ENCODE measurements around the gene CLDN2. TPM values are rescaled to one million over a fixed set of nuclear protein-coding genes. Genes with fewer than 3 reads are reported as not detected.

Gene CLDN2
- polyA plus RNA-seq, 1 of the 3 experiments (the other 2 are of a cell fraction), result 0.36 TPM

GRCh38 chrX:106894392-106894909, 25.8 kb upstream of the CLDN2 start:
- ChIA-PET CTCF (interaction anchor here (0.7 to 5.0 kb wide), 32 partner anchors 10 to 1000 kb away, joined by 3 to 35 read pairs (median 4); partner anchors contain the start of genes CLDN2 and RIPPLY1), POLR2A (no interaction called here)

GRCh38 chrX:106894978-106895452, 25.2 kb upstream of the CLDN2 start:
- Histone ChIP-seq H2AFZ (ENCODE audit: low read depth) (no peak overlapping the region; the same call in 1 of the 2 replicates), H3F3A (replicated peaks; ENCODE audit: insufficient read depth) (no peaks in the 10 kb centered on the region), H3K36me3 (replicated peaks in 1 of 2; ENCODE audit: control insufficient read depth in 1 of 2, insufficient read depth in 2 of 2, low read length in 1 of 2) (no peaks in the 10 kb centered on the region), H3K4me1 (ENCODE audit: control insufficient read depth in 1 of 2, insufficient read depth in 2 of 2, low read depth in 1 of 2, low read length in 1 of 2) (peaks cover 0 to 13% of the 10 kb centered on the region in 2 experiments; a peak in 3 of 4 replicates), H3K4me2 (peak overlapping the region; percentile 58), H3K4me3 (ENCODE audit: low read depth in 2 of 2, low read length in 1 of 2) (no peak overlapping the region), H4K20me1 (ENCODE audit: insufficient read depth) (no peaks in the 10 kb centered on the region), H3K9me3 (no peaks in the 10 kb centered on the region), H3K27me3 (ENCODE audit: insufficient read depth) (peaks cover 24% of the 10 kb centered on the region), H3K9me2 (no peaks in the 10 kb centered on the region), H3K9ac (no peak overlapping the region), H3K79me2 (ENCODE audit: insufficient read depth) (no peaks in the 10 kb centered on the region), H3K27ac (ENCODE audit: low read depth in 2 of 2, low read length in 1 of 2) (peak overlapping the region in 1 of 2 experiments; percentile 40; a peak in 2 of 4 replicates)
- WGBS (ENCODE audit: low lambda C conversion rate), result 15% methylated on average over 3 of the region's 3 CpGs
- ChIA-PET CTCF (interaction anchor here (0.7 to 5.0 kb wide), 29 partner anchors 9 to 1000 kb away, joined by 3 to 35 read pairs (median 4); partner anchors contain the start of genes CLDN2 and RIPPLY1), POLR2A (no interaction called here)
- no peak for DNase-seq
- no peak for TF ChIP-seq MEF2A (IDR thresholded peaks at IDR 0.05; ENCODE audit: borderline replicate concordance, low read depth)
- TF ChIP-seq FOXJ3 (CRISPR knock-in tag; IDR thresholded peaks at IDR 0.05), result no peak
- peak; percentile 70 for TF ChIP-seq FOSL2 (IDR thresholded peaks at IDR 0.05; ENCODE audit: borderline replicate concordance, low read depth)
- TF ChIP-seq YY1 (IDR thresholded peaks at IDR 0.05; ENCODE audit: low read depth), result no peak
- no peak for TF ChIP-seq GABPA (IDR thresholded peaks at IDR 0.05; ENCODE audit: low read depth)
- peak; percentile 54 for TF ChIP-seq TEAD4 (IDR thresholded peaks at IDR 0.05; ENCODE audit: borderline replicate concordance, insufficient read depth)
- TF ChIP-seq REST (IDR thresholded peaks at IDR 0.05; ENCODE audit: low read depth, low read length), result no peak
- peak in 1 of 2 experiments; percentile 77; a peak in 2 of 4 replicates for TF ChIP-seq EP300 (IDR thresholded peaks at IDR 0.05; ENCODE audit: borderline replicate concordance in 1 of 2, low read depth in 1 of 2, low read length in 1 of 2)
- TF ChIP-seq SMC3 (IDR thresholded peaks at IDR 0.05; ENCODE audit: low read depth, low read length), result no peak
- TF ChIP-seq RAD21 (IDR thresholded peaks at IDR 0.05; ENCODE audit: low read length), result no peak
- no peak for TF ChIP-seq GATA2 (CRISPR knock-in tag; IDR thresholded peaks at IDR 0.05)
- TF ChIP-seq, protein P1, sequence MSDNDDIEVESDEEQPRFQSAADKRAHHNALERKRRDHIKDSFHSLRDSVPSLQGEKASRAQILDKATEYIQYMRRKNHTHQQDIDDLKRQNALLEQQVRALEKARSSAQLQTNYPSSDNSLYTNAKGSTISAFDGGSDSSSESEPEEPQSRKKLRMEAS (IDR thresholded peaks at IDR 0.05; ENCODE audit: low read depth), result no peak
- 0 out of 2 replicates have a peak, but pooled peaks have one; percentile 22 for TF ChIP-seq RXRA (IDR thresholded peaks at IDR 0.05; ENCODE audit: borderline replicate concordance, low read depth)
- peak; percentile 71 for TF ChIP-seq TCF12 (IDR thresholded peaks at IDR 0.05)

More at GRCh38 chrX:106894392-106894909, 25.8 kb upstream of the CLDN2 start:
- WGBS (ENCODE audit: low lambda C conversion rate), result 10% methylated on average over 6 of the region's 6 CpGs
- no peak overlapping the region for H3K9ac ChIP-seq
- TF ChIP-seq TAF1 (IDR thresholded peaks at IDR 0.05; ENCODE audit: borderline replicate concordance, low read depth, low read length) (no peak), SMC3 (IDR thresholded peaks at IDR 0.05; ENCODE audit: low read depth, low read length) (peak; percentile 58), YY1 (IDR thresholded peaks at IDR 0.05; ENCODE audit: low read depth) (no peak), ELF1 (IDR thresholded peaks at IDR 0.05) (no peak), RAD21 (IDR thresholded peaks at IDR 0.05; ENCODE audit: low read length) (peak; percentile 82), TEAD4 (IDR thresholded peaks at IDR 0.05; ENCODE audit: borderline replicate concordance, insufficient read depth) (no peak), CTCF (IDR thresholded peaks at IDR 0.05) (peak; percentile 88)
- no peak overlapping the region; the same call in 1 of the 2 replicates for H2AFZ ChIP-seq (ENCODE audit: low read depth)
- peaks cover 0 to 13% of the 10 kb centered on the region in 2 experiments; a peak in 3 of 4 replicates for H3K4me1 ChIP-seq (ENCODE audit: control insufficient read depth in 1 of 2, insufficient read depth in 2 of 2, low read depth in 1 of 2, low read length in 1 of 2)
- H3K4me2 ChIP-seq, result peak overlapping the region; percentile 58
- peak; percentile 59 for DNase-seq
- H3K9me3 ChIP-seq, result no peaks in the 10 kb centered on the region
- H3K27ac ChIP-seq (ENCODE audit: low read depth in 2 of 2, low read length in 1 of 2), result peak overlapping the region in 1 of 2 experiments; percentile 40; a peak in 2 of 4 replicates
- no peaks in the 10 kb centered on the region for H4K20me1 ChIP-seq (ENCODE audit: insufficient read depth)
- peaks cover 26% of the 10 kb centered on the region for H3K27me3 ChIP-seq (ENCODE audit: insufficient read depth)
- peak overlapping the region in 1 of 2 experiments; percentile 18; a peak in 1 of 4 replicates for H3K4me3 ChIP-seq (ENCODE audit: low read depth in 2 of 2, low read length in 1 of 2)
- H3F3A ChIP-seq (replicated peaks; ENCODE audit: insufficient read depth), result no peaks in the 10 kb centered on the region
- no peaks in the 10 kb centered on the region for H3K79me2 ChIP-seq (ENCODE audit: insufficient read depth)
- no peaks in the 10 kb centered on the region for H3K9me2 ChIP-seq
- no peaks in the 10 kb centered on the region for H3K36me3 ChIP-seq (replicated peaks in 1 of 2; ENCODE audit: control insufficient read depth in 1 of 2, insufficient read depth in 2 of 2, low read length in 1 of 2)

Measured in SK-N-SH (cell line).